HG03354 (cell line): ENCODE data around the gene SETD5.

Experiments used
- ATAC-seq: cut with Tn5 transposase; IDR thresholded peaks from one replicate; pipeline ENCODE4 v1.9.1; 2021; ENCODE audit warnings: mild to moderate bottlenecking; ENCODE audit not compliant: unreplicated experiment, poor library complexity, severe bottlenecking

Gene SETD5

DNA sequence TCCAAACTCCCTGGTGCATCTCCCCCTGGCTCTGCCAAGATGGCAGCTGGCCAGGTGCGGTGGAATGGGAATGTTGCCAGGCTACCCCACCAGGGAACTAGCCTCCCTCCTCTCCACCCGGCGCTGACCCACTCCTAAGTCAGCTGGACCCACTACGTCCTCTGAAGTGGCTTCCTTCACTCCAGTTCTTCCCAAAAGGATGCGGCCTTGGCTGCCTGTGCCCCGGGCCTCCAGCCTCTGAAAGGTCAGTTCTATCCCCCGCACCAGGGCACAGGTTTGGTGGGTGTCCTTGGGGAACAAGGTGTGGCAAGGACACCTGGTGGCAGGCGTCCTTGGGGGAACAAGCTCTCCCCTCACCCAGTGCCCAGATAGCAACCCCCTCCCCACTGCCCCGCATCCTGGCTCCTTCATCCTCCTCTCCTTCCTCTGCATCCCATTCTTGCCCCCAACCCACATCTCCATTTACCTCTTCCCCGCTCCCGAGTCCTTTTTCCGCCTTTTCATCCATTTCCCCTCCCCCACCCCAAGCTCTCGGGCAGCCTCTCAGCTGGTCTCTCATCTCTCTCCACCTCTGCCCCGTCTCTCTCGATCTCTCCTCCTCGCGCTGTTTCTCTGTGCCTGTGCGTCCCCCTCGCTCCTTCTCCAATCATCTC, 102.2 kb downstream of the SETD5 start:
- no peak for ATAC-seq

DNA sequence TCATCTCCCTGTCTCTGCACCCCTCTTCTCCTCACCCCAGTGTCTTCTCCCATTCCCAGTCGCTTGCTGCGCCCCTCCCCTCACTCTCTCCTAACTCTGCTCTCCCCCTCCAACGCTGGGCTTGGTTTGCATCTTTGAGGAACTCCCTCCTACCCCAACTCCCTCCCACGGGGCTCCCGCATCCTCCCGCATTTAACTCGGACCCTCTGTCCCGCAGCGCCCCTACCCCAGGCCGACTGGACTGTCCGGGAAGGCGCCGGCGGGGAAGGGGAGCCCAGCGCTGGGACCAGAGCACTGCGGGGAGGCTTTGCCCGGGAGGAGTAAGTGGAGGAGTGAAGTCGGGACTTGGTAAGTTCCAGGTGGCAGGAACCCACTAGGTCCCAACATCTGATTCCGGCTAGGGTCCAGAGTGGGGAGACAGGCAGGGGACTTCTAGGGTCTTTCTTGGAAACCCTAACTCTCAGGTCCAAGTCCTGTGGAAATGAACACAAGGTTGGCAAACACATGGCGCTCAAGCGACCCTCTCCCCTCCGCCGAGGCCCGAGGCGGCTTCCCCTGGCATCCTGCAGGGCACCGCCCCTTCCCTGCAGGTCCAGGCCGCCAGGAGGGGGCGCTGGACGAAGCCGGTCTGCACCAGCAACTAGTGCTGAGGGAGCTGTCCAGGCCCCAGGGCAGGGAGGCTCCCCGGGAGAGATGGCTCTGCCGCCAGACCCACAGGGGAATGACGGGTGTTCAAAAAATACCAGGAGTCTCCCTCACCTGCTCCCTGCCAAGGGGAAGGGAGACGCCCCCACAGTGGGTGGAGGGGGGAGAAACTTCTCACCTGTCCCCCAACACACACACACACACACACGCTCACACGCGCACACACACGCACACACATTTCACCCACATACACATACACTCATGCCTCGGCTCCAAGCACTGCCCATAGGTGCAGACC, 103.0 kb downstream of the SETD5 start:
- no peak for ATAC-seq

DNA sequence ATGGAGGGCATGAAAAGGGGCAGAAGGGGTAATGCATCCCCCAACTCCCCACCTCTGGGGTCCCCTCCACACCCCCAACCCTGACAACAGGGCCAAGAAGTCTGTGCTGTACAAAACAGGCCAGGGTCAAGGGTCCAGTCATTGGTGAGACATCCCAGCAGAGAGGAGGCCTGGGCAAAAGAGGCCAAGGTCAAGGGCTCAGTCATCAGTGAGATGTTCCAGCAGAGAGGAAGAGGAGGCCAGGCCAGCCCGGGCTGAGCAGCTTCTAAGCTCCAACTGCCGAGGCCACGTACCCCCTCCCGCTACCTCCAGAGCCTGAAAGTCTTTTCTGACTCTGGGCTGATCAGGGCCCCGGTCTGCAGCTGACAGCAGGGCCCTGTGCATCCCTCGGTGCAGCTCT, 103.8 kb downstream of the SETD5 start:
- ATAC-seq: no peak

DNA sequence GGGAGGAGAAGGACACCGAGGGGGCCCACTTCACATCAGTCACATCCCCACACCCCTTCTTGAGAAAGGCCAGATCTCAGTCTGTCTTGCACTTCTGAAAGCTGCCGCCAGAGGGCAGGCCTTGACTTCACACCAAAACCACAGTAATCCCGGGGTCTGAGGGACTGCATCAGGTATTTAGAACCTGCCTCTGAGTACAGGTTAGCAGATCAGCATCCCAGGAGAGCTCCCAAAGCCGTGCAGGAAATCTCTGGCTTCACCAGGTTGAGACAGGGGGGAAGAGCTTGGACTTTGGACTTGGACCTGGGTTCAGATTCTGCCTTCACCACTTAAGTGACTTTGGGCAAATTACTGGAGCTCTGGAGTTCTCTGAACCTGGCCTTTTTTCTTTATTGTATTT, 105.9 kb downstream of the SETD5 start:
- peak; percentile 63 for ATAC-seq

DNA sequence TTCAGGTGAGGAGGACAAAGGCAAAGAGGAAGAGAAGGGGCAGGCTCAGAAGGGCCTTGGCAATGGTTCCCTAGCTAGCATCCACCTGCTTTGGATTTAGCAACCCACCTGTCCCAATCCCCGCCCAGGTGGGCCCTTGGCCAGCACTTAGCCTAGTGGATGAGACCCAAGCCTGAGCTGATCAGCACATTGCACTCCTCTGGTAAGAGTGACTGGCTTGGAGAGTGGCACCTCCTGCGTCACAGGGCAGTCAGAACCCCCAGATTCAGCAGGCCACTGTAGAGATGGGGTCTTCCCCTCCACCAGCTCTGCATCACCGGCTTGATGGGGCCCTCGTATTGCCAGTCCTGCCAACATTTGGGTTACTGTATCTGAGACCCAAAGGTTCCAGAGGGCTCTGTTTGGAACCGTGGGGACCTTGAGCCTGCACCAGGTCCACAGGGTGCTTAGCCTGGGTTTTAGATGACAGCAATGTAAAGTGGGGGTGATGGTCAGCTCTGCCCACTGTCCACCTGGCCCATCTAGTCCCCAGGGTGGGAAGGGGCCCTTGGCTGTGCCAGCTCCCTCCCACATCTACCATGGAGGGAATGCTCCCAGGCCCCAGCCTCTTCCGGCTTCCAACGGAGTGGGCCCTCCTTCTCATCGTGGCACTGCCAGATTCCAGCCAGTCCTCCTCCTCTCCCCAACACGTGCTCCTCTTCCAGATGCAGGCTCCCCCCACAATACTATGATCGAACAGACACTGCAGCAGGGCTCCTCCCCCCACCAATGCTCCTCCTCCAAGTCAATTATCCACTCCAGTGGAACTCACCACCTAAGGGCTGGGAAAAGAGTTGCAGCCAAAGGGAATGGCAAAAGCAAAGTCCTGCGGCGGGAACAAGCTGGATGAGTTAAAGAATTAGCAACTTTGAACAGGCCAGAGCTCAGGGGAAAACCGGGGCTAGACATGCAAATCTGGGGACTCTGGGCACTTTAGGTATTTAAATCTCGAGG, 110.5 kb downstream of the SETD5 start:
- ATAC-seq: no peak

DNA sequence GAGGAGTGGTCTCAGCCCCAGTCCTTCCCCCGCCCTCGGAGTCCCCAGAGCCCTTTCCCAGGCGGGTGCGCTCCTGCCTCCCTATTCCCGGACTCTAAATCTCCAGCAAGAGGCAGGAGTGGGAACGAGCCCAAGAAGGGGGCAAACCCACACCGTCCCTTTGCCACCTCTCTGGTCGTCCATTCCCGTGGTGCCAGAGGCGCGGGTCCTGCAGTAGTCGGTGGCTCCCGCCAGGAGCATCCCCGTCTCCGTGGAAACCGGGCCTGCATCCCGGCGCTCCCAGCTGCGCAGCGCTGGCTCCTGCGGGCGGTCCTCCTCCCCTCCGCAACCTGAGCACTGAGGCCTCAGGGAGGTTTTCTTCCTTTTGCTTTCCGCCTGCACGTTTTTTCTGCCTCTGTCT, 111.4 kb downstream of the SETD5 start:
- ATAC-seq: no peak

DNA sequence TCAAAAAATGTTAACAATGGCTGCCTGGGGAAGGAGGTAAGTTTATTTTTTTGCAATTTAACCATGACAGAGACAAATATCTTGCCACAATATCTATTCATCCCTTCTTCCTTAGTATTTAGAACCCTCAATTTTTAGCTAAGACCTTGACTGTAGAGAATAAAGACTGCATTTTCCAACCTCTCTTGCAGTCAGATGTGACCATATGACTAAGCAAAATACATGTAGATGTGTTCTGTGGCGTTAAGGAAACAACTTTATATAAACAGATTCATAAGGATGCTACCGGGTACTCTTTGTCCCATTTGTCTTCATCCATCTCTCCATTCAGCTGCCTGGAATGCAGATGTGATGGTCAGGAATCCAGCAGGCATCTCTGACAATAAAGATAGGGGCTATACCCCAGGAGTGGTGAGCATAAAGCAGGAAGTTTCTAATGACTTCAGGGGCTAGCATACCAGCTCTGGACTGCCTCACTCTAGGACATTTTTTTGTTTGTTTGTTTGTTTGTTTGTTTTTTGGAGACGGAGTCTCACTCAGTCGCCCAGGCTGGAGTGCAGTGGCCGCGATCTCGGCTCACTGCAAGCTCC, 115.1 kb downstream of the SETD5 start:
- no peak for ATAC-seq

DNA sequence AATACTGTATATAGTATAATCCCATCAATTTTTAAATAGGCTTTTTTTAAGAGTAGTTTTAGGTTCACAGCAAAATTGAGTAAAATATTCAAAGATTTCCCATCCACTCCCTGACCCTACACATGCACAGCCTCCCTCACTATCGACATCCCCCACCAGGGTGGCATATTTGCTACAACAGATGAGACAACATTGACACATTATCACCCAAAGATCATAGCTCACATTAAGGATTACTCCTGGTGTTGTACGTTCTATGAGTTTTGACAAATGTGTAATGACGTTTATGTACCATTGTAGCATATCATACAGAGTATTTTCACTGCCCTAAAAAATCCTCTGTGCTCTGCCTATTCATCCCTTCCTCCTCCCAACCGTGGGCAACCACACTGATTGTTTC, 116.9 kb downstream of the SETD5 start:
- ATAC-seq: no peak

DNA sequence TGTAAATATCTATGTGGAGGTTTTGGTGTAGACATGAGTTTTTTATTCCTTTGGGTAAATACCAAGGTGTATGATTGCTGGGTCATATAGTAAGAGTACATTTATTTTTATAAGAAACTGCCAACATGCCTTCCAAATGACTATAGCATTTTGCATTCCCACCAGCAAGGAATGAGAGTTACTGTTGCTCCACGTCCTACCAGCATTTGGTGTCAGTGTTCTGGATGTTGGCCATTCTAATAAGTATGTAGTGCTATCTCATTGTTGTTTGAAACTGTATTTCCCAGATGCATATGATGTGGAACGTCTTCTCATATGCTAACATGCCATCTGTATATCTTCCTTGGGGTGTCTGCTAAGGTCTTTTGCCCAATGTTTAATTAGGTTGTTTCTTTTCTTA, 117.5 kb downstream of the SETD5 start:
- ATAC-seq: no peak

DNA sequence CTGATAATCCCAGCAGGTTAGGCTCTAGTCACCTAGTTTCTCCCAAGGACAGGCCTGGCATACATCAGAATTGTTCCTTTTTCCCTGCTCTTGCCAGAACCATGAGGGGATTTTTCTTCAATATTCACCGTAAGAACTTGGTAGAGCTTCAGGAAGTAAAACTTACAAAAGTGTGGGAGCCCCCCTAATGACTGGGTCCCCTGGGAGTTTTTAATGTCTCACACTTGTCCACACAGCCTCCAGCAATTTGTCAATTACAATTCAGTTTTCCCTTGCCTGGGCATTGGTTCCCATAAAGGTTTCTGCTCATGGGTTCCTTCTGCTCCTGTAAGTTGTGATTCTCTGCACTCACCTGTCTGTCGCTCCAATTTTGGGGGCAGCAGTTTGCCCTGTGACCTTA, 127.7 kb downstream of the SETD5 start:
- ATAC-seq: no peak
